HFF-Myc (cell line): ENCODE results near the gene GRM8.

Experiments used
- DNase-seq: peaks from one replicate; pipeline ENCODE4 v3.0.0-alpha.2; 2011; ENCODE audit warnings: low read depth; ENCODE audit errors: extremely low read depth
- H3K4me3 ChIP-seq: replicated peaks from 2 replicates; pipeline ENCODE4 v1.5.1; 2011; ENCODE audit warnings: low read depth, mild to moderate bottlenecking, control low read depth, low read length
- TF ChIP-seq, protein P1 (sequence below): IDR thresholded peaks from 2 replicates; pipeline ENCODE4 v1.5.1; 2012; ENCODE audit warnings: mild to moderate bottlenecking, low read depth, low read length, control low read depth; ENCODE audit errors: missing control alignments

GRM8 gene

DNA sequence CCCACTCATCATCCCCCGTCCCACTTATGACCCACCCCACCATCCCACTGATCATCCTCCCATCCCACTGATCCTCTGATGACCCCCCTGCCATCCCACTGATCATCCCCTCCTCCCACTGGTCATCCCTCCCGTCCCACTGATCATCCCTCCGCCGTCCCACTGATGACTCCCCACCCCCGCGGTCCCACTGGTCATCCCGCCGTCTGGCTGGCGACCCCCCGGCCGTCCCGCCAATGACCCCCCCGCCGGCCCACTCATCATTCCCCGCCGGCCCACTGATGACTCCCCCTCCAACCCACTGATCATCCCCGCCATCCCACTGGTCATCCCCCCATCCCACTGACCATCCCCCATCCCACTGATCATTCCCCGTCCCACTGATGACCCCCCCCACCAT is 161.1 kb downstream of the GRM8 start:
- DNase-seq, result no peak
- TF ChIP-seq, protein P1, sequence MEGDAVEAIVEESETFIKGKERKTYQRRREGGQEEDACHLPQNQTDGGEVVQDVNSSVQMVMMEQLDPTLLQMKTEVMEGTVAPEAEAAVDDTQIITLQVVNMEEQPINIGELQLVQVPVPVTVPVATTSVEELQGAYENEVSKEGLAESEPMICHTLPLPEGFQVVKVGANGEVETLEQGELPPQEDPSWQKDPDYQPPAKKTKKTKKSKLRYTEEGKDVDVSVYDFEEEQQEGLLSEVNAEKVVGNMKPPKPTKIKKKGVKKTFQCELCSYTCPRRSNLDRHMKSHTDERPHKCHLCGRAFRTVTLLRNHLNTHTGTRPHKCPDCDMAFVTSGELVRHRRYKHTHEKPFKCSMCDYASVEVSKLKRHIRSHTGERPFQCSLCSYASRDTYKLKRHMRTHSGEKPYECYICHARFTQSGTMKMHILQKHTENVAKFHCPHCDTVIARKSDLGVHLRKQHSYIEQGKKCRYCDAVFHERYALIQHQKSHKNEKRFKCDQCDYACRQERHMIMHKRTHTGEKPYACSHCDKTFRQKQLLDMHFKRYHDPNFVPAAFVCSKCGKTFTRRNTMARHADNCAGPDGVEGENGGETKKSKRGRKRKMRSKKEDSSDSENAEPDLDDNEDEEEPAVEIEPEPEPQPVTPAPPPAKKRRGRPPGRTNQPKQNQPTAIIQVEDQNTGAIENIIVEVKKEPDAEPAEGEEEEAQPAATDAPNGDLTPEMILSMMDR, result no peak
- H3K4me3 ChIP-seq, result no peak overlapping the region

DNA sequence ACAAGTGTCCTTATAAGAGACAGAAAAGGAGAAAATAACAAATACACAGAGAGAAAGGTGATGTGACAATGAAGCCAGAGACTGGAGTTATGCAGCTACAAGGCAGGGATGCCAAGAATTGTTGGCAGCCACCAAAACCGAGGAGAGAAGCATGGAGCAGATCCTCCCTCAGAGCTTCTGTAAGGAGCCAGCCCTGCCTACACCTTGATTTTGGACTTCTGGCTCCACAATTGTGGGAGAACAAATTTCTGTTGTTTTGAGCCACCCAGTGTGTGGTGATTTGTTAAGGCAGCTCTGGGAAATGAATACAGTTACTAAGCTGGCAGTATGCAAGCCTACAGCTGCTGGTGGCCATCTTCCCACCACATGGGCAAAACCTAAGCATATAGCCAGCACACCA is 163.6 kb downstream of the GRM8 start:
- TF ChIP-seq, protein P1, result no peak
- DNase-seq, result no peak
- no peak overlapping the region for H3K4me3 ChIP-seq

DNA sequence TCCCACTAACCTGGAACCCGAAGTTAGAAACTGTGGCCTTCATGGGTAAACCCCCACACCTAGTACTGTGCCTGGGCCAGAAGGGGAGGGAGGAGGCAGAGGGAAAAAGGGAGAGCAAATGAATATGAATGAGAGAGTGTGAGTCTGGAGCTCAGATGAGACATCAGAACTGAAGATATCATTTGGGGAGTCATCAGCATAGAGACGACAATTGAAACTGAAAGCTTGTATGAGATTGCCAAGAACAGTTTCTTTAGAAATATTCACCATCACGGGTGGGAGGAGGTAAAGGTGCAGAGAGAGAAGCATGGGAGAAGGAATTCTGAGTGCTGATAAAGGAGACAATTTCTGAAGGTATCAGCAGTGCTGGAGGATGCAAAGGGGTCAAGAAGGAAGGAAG is 171.2 kb downstream of the GRM8 start:
- TF ChIP-seq, protein P1, result no peak
- H3K4me3 ChIP-seq, result no peak overlapping the region
- no peak for DNase-seq

DNA sequence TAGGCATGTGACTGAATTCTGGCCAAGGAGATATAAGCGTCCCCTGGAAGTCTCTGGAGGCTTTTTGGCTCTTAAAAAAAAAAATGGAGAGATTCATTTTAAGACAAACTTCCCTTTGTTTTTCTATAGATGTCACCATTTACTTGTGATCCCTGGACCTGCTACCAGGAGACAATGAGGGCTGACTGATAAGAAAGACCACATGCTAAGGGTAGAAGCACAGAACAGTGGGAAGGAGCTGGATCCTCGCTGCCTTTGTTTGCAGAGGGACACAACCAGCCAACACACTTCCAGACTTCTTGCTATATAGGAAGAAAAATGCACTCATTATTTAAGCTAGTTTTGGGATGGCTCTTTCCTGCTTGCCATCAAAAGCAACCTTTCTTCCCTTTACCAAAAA is 172.2 kb downstream of the GRM8 start:
- TF ChIP-seq, protein P1, result no peak
- DNase-seq, result no peak
- H3K4me3 ChIP-seq, result no peak overlapping the region

DNA sequence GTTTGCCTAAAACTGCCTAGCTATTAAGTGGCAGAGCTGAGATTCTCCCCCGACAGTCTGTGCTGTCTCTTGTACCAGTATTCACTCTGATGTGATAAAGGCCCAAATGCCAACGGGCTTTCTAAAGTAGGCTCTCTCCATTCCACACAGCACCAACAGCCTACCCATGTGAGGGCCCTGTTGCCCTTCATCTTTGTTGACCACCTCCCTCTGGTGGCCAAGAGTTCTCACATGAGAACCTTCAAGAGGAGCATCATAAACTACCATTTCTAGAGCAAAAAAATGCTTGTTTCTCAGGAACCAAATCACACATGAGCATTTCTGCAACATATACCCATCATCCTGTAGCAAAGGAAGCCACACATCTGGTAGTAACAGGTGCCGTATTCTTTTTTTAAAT is 185.8 kb downstream of the GRM8 start:
- H3K4me3 ChIP-seq, result no peak overlapping the region
- no peak for DNase-seq
- TF ChIP-seq, protein P1, result no peak

DNA sequence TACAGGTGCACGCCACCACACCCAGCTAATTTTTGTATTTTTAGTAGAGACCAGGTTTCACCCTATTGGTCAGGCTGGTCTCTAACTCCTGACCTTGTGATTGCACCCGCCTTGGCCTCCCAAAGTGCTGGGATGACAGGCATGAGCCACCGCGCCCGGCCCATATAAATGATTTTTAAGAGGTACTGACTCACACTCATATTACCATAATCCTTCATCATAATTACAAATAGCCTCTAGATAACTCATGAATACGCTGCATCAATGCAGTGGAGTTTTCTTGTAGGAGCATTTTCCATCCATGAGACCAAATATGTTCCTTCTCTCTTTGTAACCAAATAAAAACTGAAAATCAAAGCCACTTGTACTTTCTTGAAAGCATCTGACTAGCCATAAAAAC is 193.3 kb downstream of the GRM8 start:
- DNase-seq, result no peak
- H3K4me3 ChIP-seq, result no peak overlapping the region
- TF ChIP-seq, protein P1, result no peak

DNA sequence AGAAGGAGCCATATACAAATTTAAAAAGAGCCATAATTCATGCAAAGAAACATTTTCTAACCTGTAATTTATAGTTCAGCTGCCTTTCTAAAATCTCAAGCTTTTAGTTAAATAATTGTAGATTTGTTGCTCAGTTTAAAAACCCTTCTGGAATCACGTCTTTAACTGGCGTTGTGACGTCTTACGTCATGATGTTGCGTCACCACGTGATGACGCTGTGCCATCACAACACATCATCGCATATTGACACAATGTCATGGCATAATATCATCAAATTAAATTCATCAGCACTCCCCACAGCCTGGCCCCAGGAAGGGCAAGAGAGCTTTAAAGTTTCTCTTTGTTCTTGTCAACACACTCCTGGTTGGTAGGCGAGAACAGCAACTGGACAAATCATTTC is 194.8 kb downstream of the GRM8 start:
- DNase-seq, result no peak
- H3K4me3 ChIP-seq, result no peak overlapping the region
- TF ChIP-seq, protein P1, result no peak
